GM13977 (cell line): ENCODE results near the gene PCTP.

Experiments
- DNase-seq: peaks from one replicate; pipeline ENCODE4 v3.0.0; 2012; ENCODE audit warnings: low spot score
- CTCF ChIP-seq: IDR thresholded peaks from 2 replicates; pipeline ENCODE4 v1.5.1; 2012; ENCODE audit warnings: mild to moderate bottlenecking, control low read depth; ENCODE audit not compliant: insufficient read depth; ENCODE audit errors: extremely low read depth, missing control alignments
- in situ Hi-C: fragments of 300-500 bp; cut with MboI; formaldehyde crosslinking; loops from one replicate; pipeline ENCODE4 v1.12.0; 2022; ENCODE audit warnings: low sequenced_read_pairs, low pct_unique_long_range_greater_than_20kb, mixed read lengths, inconsistent platforms; ENCODE audit not compliant: unreplicated experiment

PCTP gene

DNA sequence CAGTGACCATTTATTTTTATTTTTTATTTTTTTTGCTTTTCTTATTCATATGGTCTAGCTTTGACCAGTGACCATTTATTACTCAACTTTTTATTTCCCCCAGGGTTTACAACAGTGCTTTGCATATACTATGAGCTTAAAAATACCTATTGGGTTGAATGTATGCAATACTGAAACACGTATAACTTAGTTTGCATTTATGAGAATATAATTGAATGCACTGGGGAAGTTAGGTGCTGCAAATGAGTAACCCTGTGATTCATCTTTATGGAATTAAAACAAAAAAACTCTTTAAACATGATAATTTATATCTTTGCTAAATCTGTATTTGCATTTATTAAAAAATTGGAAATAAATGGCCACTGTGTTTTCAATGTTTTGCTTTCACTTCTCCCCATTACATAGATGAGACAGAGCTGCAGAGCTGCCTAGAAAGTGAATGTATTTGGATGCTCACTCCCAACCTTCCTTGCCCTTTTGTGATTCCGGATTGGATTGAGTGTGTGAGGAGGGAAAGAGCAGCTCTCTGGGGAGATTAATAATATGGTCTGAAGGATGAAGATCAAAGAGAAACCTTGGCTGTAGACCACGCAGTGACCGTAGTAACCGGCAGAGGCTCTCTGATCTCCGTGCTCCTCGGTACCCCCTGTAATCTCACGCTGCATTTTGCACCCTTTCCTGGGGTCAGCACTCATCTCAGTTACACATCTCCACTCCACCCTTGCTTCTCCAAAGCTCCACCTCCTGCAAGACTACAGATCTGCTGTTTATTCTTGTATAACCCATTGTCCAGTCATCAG lies 42.5 kb upstream of the PCTP start:
- in situ Hi-C loops: no loop called here
- DNase-seq: no peak
- no peak for TF ChIP-seq CTCF

DNA sequence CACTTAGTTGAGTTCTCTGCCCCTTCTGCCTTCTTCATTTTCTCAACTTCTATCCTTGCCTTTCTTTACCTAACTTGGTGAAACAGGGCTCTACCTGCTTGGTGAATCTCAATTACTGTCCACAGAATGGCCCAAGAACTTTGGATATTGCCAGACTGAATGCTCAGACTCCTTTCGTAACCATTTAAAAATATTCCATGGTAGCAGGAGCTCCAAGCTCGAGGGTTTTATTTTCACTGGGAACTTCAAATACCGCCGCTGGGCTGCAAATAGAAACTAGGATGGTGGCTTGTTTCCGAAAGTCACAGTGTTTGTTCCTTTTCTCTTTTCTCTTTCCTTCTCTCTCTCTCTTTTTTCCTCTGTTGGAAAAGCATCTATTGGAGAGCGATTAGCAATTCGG lies 41.4 kb upstream of the PCTP start:
- DNase-seq: no peak
- in situ Hi-C loops: no loop called here
- no peak for TF ChIP-seq CTCF

GRCh38 chr17:55709984-55710383 lies 40.9 kb upstream of the PCTP start:
- DNase-seq: no peak
- TF ChIP-seq CTCF: no peak
- in situ Hi-C loops: loop anchor here (10.0 kb wide), 1 partner anchor 185 kb away; no protein-coding TSS in a partner anchor

DNA sequence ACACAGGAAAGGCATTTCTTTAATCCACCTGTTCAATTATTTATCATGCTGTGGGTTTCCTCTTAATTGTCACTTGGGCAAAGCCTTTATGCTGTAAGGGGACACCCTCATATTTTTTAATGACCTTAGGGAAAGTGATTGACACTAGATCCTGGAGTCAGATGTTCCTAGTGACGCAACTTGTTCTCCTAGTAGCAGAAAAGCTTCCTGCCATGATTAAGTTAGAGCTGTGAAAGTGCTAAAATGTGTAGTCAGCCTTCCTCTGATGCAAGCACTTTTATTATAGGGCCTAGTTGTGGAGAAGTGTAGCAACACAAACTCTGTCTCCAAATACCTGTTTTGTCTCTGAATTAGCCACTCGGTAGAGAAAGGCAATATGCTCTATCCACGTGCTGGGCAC lies 40.4 kb upstream of the PCTP start:
- no peak for DNase-seq
- in situ Hi-C loops: loop anchor here (10.0 kb wide), 1 partner anchor 186 kb away; no protein-coding TSS in a partner anchor
- no peak for TF ChIP-seq CTCF

DNA sequence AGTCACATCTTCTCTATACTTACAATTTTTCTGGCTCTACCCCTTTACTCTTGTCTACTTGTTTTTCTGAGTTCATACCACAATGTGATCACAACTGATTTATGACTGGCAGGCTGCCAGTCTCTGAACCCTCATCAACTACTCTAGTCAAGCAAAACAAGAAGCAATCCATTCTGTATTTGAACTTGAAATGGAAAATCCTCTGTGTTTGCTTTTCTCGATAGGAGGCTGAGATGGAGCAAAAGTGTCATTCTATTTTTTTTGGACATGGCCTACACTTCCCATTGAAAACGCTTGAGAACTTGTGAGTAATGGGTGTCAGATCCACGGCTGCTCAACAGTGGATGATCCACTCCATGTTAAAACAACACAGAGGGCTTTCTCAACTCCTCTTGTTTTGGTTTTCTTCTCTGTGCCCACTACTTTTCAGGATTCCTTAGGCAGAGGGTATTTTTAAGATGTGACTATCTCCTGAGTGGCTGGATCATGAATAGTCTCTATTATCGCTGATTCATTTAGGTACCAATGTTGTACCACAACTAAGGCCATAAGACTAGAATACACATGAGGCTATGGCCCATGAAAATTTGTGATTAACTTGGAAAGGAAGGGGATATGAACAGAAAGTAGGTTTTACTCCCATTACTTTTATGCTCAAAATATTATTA lies 39.9 kb upstream of the PCTP start:
- no peak for TF ChIP-seq CTCF
- in situ Hi-C loops: loop anchor here (10.0 kb wide), 1 partner anchor 186 kb away; no protein-coding TSS in a partner anchor
- DNase-seq: no peak

- no peak for DNase-seq
- TF ChIP-seq CTCF: no peak
- in situ Hi-C loops: loop anchor here (10.0 kb wide), 1 partner anchor 193 kb away; no protein-coding TSS in a partner anchor
Measured at GRCh38 chr17:55717432-55717831, 33.4 kb upstream of the PCTP start.
